Measurements from ENCODE around the gene GIMAP8. TPM values are rescaled to one million over a fixed set of nuclear protein-coding genes. Genes with fewer than 3 reads are reported as not detected.

The GIMAP8 gene
- total and polyA plus RNA-seq, 2 of the 8 experiments (the other 6 are each of a cell fraction or from before 2014, with no cell fraction given), result not detected

GRCh38 chr7:150451833-150452461 is 1.5 kb downstream of the GIMAP8 start:
- Histone ChIP-seq H3K4ac (replicated peaks; ENCODE audit: insufficient read length, low read depth, low read length) (no peak overlapping the region), H2BK12ac (ENCODE audit: low read depth, low read length) (no peak overlapping the region), H2AFZ (ENCODE audit: low read length) (no peak overlapping the region), H4K8ac (ENCODE audit: extremely low read depth, insufficient read depth, low read length) (no peak overlapping the region), H3K27ac (ENCODE audit: low read depth, low read length) (no peak overlapping the region), H3K36me3 (ENCODE audit: control insufficient read depth in 2 of 4, insufficient read depth in 4 of 4, low read length in 3 of 4) (no peaks in the 10 kb centered on the region), H3K9ac (replicated peaks in 1 of 4; ENCODE audit: extremely low read depth in 1 of 4, low read depth in 3 of 4, low read length in 3 of 4) (no peak overlapping the region; a peak in 1 of 7 replicates), H4K20me1 (replicated peaks in 1 of 2; ENCODE audit: control insufficient read depth in 1 of 2, insufficient read depth in 2 of 2, low read length in 2 of 2) (no peaks in the 10 kb centered on the region), H3K27me3 (replicated peaks in 1 of 4; ENCODE audit: control insufficient read depth in 3 of 4, extremely low read depth in 1 of 4, insufficient read depth in 3 of 4, low read length in 3 of 4) (peaks cover 0 to 12% (median 4%) of the 10 kb centered on the region in 4 experiments; a peak in 4 of 7 replicates), H3K9me3 (ENCODE audit: insufficient read depth in 2 of 2, low read depth in 1 of 2, low read length in 1 of 2) (peaks cover 2 to 6% of the 10 kb centered on the region in 2 experiments; a peak in 3 of 4 replicates), H3K4me3 (ENCODE audit: extremely low read depth in 1 of 4, insufficient read depth in 2 of 4, low read depth in 3 of 4, low read length in 4 of 4) (no peak overlapping the region), H3K18ac (ENCODE audit: extremely low read depth, low read length) (no peak overlapping the region), H3K4me1 (replicated peaks in 1 of 4; ENCODE audit: control insufficient read depth in 3 of 4, insufficient read depth in 4 of 4, low read length in 3 of 4) (peaks cover 3 to 7% (median 3%) of the 10 kb centered on the region in 4 experiments; a peak in 5 of 7 replicates), H2BK5ac (ENCODE audit: low read depth, low read length) (no peak overlapping the region), H2BK15ac (ENCODE audit: low read length) (no peak overlapping the region), H3K14ac (ENCODE audit: insufficient read length) (no peak overlapping the region), H3K23me2 (ENCODE audit: low read depth, low read length) (no peaks in the 10 kb centered on the region), H3K23ac (ENCODE audit: insufficient read length) (no peak overlapping the region), H3K4me2 (ENCODE audit: insufficient read depth in 1 of 2, low read depth in 2 of 2, low read length in 2 of 2) (no peak overlapping the region), H2AK5ac (ENCODE audit: low read depth, low read length) (no peak overlapping the region), H2BK20ac (ENCODE audit: low read length) (no peak overlapping the region), H2BK120ac (replicated peaks; ENCODE audit: low read depth, low read length) (no peak overlapping the region), H3K79me1 (ENCODE audit: low read depth, low read length) (no peaks in the 10 kb centered on the region; the same call in 1 of the 2 replicates), H3K79me2 (ENCODE audit: control insufficient read depth in 1 of 2, insufficient read depth in 2 of 2, low read length in 2 of 2) (no peaks in the 10 kb centered on the region), H4K91ac (replicated peaks; ENCODE audit: insufficient read length, low read length) (no peak overlapping the region), H4K5ac (ENCODE audit: insufficient read length, low read depth, low read length) (no peak overlapping the region), H3K56ac (replicated peaks; ENCODE audit: insufficient read length, low read depth, low read length) (no peak overlapping the region)
- DNase-seq (ENCODE audit: low read depth in 1 of 2, low spot score in 2 of 2) (no peak), FAIRE-seq (no peak)
- POLR2A ChIA-PET (ENCODE audit: partially characterized antibody), result no interaction called here
- CTCF ChIA-PET (ENCODE audit: partially characterized antibody), result interaction anchor here (0.9 to 1.4 kb wide), 2 partner anchors 13 to 303 kb away, joined by 3 read pairs; no protein-coding TSS in a partner anchor
- 90% methylated on average over 8 of the region's 8 CpGs; no CpG with 5 or more reads in 1 of the 2 experiments for WGBS, 2 experiments (ENCODE audit: extremely low coverage in 1 of 2, insufficient coverage in 1 of 2, insufficient read length in 1 of 2, insufficient replicate concordance in 2 of 2, low coverage in 1 of 2, low lambda C conversion rate in 2 of 2, missing lambda C conversion rate in 1 of 2)
- TF ChIP-seq MAFK (IDR thresholded peaks at IDR 0.05; ENCODE audit: low read depth, low read length) (no peak), RBBP5 (IDR thresholded peaks at IDR 0.05; ENCODE audit: borderline replicate concordance, low read depth, low read length) (no peak), ATF2 (IDR thresholded peaks at IDR 0.05; ENCODE audit: low read length) (no peak), SP2 (IDR thresholded peaks at IDR 0.05; ENCODE audit: low read length) (no peak), TAF7 (optimal IDR thresholded peaks at IDR 0.05; ENCODE audit: borderline replicate concordance, low read depth, low read length) (no peak), SIRT6 (IDR thresholded peaks at IDR 0.05; ENCODE audit: low read length) (no peak), TEAD4 (IDR thresholded peaks at IDR 0.05; ENCODE audit: low read depth, low read length) (no peak), CBX5 (IDR thresholded peaks at IDR 0.05; ENCODE audit: low read depth, low read length) (no peak), SP1 (IDR thresholded peaks at IDR 0.05; ENCODE audit: low read depth, low read length) (no peak), BACH1 (IDR thresholded peaks at IDR 0.05; ENCODE audit: low read length) (no peak), EGR1 (IDR thresholded peaks at IDR 0.05; ENCODE audit: borderline replicate concordance, low read depth, low read length) (no peak), CTBP2 (IDR thresholded peaks at IDR 0.05; ENCODE audit: borderline replicate concordance, insufficient read depth, insufficient read length, low read length) (no peak)

All from H1 (cell line).